WI38 (cell line): ENCODE measurements around the gene RND2.
"Not testable (repeated sequence)": the region's sequence is repeated elsewhere in the genome, so short reads cannot be mapped to it uniquely, and the experiment has no call there.

Experiments
- H3K4me3 ChIP-seq: 2 replicates; pipeline ENCODE4 v1.5.1; 2011; ENCODE audit warnings: low read depth, mild to moderate bottlenecking, control low read depth, low read length
- TF ChIP-seq, protein P1 (sequence below): IDR thresholded peaks from 2 replicates; pipeline ENCODE4 v1.5.1; 2012; ENCODE audit warnings: low read depth, mild to moderate bottlenecking, control low read depth, low read length

RND2 gene

DNA sequence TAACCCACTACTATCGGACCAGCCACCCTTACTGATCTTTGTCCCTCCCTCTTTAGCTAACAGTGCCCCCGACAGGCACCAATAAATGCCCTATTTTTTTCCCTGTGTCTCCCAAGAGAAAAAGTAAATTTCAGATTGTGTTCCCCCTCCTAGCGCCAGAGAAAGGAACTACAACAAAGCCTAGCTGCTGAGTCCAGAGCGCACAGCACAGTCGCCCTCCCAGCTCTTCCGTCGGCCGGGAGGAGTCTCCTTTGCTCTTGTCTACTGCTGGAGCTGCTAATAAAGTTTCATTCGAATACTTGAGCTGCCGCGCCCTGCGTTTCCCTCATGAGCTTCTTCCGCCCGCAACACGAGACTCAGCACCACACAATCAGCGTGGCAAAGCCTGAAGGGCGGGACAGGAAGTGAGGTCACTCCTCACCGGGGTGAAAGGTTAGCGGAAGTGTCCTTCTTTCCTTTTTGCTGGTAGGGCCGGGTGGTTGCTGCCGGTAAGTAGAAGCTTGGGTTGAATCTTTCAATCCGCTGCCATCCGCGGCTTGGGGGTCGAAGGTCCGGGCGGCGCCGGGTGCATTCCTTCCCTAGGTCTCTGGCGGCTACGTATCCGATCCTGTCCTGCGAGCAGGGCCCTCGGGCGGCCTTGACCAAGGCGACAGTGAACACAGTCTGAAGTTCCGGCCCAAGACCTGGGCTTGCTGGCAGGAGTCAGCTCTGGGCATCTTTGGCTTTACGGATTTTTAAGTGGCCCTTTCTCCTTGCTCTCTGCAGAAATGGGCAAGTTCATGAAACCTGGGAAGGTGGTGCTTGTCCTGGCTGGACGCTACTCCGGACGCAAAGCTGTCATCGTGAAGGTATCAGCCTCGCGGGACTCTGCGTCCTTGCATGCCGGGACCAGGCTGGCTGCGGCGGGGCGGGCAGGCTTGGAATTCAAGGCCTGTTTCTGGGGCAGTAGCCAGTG lies 26.8 kb upstream of the RND2 start, which contains the start of gene RPL27:
Gene RPL27, plus strand, starts transcription at position 436 of the 955 bp plus-strand sequence. Its CDS starts 332 bp downstream, at position 768.
- peak within 1 kb of the TSS; percentile 98 for H3K4me3 ChIP-seq

DNA sequence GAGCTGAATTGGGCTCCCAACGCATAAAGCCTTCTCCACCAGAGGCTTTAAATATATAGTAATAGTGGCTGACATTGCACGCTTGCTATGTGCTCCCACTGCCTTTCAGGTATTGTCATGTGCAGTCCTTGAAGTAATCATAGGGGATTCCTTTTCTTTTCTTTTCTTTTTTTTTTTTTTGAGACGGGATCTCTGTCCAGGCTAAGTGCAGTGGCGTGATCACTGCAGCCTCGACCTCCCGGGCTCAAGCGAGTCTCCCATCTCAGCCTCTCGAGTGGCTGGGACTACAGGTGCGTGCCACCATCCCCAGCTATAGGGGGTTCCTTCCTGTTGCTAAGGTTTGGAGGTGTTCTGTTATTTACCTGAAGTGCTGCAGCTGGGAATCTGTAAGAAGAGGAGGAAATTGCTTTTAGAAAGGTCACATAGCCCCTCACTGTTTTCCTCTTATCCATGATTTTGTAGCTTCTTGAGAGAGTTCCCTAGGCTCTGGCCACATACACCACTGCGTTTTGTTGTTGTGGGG lies 26.0 kb upstream of the RND2 start:
- peak overlapping the region; percentile 98 for H3K4me3 ChIP-seq
- TF ChIP-seq, protein P1, sequence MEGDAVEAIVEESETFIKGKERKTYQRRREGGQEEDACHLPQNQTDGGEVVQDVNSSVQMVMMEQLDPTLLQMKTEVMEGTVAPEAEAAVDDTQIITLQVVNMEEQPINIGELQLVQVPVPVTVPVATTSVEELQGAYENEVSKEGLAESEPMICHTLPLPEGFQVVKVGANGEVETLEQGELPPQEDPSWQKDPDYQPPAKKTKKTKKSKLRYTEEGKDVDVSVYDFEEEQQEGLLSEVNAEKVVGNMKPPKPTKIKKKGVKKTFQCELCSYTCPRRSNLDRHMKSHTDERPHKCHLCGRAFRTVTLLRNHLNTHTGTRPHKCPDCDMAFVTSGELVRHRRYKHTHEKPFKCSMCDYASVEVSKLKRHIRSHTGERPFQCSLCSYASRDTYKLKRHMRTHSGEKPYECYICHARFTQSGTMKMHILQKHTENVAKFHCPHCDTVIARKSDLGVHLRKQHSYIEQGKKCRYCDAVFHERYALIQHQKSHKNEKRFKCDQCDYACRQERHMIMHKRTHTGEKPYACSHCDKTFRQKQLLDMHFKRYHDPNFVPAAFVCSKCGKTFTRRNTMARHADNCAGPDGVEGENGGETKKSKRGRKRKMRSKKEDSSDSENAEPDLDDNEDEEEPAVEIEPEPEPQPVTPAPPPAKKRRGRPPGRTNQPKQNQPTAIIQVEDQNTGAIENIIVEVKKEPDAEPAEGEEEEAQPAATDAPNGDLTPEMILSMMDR, result no peak

More for the DNA sequence above, 26.8 kb upstream of the RND2 start, which contains the start of gene RPL27:
- TF ChIP-seq, protein P1, result peak; percentile 87

DNA sequence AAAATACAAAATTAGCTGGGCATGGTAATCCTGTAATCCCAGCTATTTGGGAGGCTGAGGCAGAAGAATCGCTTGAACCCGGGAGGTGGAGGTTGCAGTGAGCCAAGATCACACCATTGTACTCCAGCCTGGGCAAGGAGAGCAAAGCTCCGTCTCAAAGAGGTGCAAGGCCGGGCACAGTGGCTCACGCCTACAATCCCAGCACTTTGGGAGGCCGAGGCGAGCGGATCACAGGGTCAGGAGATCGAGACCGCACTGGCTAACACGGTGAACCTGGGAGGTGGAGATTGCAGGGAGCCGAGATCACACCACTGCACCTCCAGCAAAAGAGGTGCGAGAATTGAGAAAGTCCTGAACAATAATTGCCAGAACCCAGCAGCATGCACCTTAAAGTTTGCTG lies 24.1 kb upstream of the RND2 start:
- H3K4me3 ChIP-seq, result not testable (repeated sequence)

DNA sequence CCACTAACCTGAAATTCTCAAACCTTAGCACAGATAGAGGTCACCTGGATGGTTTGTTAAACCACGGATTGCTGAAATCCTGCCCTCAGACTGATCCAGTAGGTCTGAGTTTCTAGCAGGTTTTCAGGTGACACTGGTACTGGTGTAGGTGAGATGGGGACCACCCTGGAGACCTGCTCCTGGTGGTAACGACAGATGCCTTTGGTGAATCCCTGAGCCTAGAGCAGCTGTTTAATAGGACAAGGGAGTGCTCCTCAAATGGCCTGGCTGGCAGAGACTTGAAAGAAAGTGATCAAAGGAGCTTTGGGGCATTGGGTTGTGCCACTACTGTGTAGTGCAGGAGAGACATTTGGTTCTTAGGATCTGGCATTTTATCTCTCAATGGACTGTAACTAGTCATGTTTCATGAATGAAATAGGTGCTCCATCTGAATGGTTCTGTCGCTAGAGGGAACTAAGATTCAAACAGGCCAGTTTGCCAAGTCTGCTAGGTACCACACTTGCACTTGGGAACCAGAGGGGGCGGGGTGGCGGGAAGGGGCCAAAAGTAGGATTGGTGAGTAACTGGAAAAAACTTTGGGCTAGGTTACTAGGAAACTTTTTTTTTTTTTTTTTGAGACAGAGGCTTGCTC lies 21.4 kb upstream of the RND2 start:
- H3K4me3 ChIP-seq, result no peak overlapping the region
- TF ChIP-seq, protein P1, result no peak

DNA sequence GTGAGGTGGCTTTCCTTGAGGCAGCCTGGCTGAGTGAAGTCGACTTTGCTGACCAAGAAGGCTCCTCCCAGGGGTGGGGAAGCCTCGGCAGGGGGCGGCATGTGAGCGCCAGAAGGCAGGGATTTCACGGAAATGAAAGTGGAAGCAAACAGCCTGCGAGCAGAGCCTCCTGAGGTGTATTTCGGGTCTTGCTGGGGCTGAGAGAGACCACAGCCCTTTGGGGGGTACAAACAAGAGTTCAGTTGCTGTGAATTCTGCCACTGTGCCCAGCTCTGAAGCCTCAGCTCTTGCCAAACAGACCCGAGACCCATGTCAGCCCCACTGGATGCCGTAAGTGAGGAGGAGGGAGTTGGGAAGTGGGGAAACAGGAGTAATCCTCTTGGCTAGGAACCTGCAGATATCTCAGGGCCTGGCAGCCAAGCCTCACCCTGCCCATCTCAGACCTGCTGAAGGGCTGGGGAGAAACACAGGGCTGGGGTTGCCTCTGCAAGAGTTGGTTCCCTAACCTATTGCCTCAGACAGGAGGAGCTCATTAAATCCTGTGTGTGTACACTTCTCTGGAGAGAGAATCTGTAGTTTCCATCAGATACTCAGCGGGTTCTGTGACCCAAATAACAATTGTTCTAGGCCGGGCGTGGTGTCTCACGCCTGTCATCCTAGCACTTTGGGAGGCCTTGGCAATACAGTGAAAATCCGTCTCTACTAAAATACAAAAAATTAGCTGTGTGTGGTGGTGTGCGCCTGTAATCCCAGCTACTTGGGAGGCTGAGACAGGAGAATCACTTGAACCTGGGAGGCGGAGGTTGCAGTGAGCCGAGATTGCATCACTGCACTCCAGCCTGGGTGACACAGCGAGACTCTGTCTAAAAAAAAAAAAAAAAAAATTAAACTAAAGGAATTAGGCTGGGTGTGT lies 18.1 kb upstream of the RND2 start, which contains the start of gene IFI35:
Gene IFI35, plus strand, starts transcription at position 146 of the 913 bp plus-strand sequence. Its CDS starts 164 bp downstream, at position 310.
- TF ChIP-seq, protein P1, result no peak
- peak within 1 kb of the TSS; percentile 89 for H3K4me3 ChIP-seq

DNA sequence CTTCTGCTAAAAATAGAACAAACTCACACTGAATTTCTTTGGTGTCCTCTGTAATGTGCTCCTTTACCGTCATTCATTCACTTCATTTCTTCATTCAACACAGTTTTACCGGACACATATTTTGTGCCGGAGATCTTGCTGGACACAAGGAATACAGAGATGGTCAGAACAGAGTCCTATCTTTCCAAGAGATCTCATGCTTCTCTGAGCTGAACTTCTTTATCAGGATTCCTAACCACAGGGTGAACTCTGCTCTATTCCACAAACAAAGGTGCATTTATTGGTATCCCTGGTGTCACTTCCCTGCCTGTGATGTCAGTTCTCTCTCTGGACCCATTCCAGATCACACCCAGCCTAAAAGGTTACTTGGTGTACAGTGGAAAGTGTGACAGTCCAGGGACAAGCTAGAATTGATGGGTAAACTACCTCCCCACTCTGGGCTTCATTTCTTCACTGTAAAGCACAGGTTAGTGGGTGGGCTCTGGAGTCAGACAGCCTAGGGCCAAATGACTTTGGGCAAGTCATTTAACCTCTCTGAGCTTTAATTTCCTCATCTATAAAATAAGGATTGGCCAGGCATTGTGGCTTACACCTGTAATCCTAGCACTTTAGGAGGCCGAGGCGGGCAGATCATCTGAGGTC lies 14.2 kb upstream of the RND2 start:
- H3K4me3 ChIP-seq, result no peak overlapping the region
- TF ChIP-seq, protein P1, result no peak
